NB4 (cell line): ENCODE results near the gene EEF1AKMT1.

Experiments used
- CTCF ChIP-seq: IDR thresholded peaks from one replicate; pipeline ENCODE4 v1.5.1; 2012; ENCODE audit warnings: low read depth, low read length
- POLR2A ChIP-seq: IDR thresholded peaks from 2 replicates; pipeline ENCODE4 v1.6.1; 2011; ENCODE audit warnings: mild to moderate bottlenecking; ENCODE audit not compliant: insufficient read length; ENCODE audit errors: extremely low read depth

DNA sequence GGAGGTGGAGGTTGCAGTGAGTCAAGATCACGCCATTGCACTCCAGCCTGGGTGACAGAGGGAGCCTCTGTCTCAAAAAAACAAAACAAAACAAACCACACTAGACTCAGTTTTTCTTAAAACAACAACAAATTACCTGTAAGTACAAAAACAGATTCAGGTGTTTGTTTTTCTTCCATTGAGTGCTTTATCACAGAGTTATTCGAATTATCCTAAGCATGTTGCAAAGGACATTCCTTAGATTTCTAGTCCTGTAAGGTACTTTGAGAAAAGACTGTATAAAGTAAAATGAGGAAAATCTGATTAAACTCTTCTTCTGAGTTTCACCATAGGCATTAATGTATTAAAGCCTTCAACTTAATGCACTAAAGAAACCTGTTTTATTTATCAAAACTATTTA is 2.2 kb upstream of the EEF1AKMT1 start:
- TF ChIP-seq POLR2A: no peak
- no peak for TF ChIP-seq CTCF
